Hematopoietic multipotent progenitor cell treated with erythropoietin and hydrocortisone succinate and interleukin-3 and kit ligand, for 17 days (in vitro differentiated cells): ENCODE data around the gene SLC22A5.

Experiments
- DNase-seq: peaks from one replicate; pipeline ENCODE4 v3.0.0-alpha.2; 2015; ENCODE audit warnings: low spot score

The SLC22A5 gene

DNA sequence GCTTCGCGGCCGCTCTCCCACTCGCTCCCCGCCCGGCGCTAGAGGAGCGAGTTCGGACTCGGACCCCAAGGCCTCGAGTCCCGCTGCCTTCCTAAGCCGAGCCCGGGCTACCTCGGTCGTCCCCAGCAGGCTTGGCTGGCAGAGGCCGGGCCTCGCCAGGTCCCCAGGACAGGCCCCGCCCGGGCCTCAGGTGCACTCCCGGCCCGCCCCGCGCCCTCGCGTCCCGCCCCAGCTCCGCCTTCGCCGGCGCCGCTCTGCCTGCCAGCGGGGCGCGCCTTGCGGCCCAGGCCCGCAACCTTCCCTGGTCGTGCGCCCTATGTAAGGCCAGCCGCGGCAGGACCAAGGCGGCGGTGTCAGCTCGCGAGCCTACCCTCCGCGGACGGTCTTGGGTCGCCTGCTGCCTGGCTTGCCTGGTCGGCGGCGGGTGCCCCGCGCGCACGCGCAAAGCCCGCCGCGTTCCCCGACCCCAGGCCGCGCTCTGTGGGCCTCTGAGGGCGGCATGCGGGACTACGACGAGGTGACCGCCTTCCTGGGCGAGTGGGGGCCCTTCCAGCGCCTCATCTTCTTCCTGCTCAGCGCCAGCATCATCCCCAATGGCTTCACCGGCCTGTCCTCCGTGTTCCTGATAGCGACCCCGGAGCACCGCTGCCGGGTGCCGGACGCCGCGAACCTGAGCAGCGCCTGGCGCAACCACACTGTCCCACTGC is at the start of gene SLC22A5:
Gene SLC22A5 (plus strand): TSS at position 237 of the 707 bp plus-strand sequence. CDS start 263 bp downstream, at position 500.
- peak; percentile 65 for DNase-seq

DNA sequence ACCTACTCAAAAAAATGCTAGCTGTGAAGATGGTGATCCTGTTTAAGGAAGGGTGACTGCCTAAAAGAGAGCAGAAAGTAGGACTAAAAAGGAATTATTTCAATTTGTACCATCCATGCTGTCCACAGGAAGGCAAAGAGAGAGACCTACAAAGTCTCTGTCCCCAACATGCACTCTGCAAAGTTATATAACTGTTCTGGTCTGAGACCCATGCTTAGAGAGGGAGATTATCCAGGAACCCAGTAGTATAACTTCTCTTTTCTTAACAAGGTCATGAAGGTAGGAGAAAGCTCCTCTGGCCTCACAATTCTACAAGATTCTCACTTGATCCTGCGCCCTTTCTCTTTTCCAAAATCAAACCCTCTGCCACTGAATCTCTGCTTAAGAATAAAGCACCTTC is 49.5 kb upstream of the SLC22A5 start:
- no peak for DNase-seq

DNA sequence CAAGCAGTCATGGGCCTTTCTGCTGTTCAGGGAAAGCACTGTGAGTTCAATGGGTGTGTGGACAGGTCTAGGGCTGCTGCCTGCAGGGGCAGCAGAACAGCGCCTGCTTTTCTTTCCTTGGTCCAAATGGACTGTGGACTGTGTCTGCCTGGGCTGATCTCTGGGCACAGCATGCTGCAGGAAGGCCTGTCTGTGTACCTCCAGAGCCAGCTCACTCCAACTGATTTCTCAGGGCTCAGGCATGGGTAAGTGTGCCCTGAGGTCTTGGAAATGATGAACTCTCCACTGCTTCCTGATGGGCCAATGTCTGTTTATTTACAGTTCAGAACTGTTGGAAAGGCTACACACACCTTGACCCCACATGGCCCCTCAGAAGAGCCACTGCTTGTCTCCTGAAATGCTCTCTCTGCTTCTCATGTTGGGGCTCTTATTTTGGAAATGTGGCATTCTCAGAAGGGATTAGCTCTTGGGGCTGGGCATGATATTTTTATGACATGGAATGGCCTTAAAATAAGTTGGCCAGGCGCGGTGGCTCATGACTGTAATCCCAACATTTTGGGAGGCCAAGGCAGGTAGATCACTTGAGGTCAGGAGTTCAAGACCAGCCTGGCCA is 48.3 kb upstream of the SLC22A5 start:
- no peak for DNase-seq

DNA sequence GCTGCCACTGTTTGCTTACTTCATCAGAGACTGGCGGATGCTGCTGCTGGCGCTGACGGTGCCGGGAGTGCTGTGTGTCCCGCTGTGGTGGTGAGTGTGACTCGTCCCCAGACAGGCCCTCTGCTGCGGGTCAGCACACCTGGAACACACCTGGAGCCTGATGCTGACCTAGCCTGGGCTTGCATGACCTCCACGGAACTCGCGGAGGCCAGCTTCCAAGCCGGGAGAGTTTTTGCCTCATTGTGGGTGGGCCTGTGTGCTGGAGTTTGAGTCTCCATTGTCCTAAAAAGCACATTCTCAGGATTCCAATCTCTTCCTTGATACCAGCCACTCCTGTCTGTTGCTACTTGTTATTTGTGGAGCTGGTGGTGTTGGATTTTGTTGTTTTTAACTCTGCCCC is 47.2 kb upstream of the SLC22A5 start:
- DNase-seq, result no peak

DNA sequence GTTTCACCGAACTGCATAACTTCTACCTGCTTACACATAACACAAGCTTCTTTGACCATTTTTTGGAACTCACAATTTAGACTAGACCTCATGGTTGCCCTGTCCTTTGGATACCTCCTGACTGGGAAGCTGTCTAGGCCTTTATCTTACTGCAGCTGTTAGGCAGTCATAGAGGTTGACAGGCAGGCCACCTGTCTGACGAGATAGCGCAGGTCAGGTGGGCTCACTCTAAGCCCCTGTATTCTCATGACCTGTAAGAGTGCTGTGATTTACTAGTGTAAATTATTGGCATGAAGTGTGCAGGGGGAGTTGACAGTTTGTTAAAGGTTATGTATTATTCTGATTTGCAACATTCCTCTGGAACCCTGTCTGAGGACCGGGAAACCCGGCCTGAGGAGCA is 46.3 kb upstream of the SLC22A5 start:
- no peak for DNase-seq

DNA sequence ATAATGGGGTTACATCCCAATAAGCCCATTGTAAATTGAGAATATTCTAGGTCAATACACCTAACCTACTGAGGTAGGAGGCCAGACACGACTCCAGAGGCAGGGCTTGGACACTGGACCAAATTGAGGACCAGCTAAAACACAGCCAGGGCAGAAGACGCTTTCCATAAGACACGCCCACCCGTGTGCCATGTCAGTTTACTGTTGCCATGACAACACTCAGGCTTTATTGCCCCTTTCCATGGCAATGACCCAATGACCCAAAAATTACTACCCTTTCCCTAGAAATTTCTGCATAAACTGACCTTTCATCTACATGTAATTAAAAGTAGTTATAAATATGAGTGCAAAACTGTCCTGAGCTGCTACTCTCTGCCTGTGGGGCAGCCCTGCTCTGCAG is 43.8 kb upstream of the SLC22A5 start:
- DNase-seq, result no peak

DNA sequence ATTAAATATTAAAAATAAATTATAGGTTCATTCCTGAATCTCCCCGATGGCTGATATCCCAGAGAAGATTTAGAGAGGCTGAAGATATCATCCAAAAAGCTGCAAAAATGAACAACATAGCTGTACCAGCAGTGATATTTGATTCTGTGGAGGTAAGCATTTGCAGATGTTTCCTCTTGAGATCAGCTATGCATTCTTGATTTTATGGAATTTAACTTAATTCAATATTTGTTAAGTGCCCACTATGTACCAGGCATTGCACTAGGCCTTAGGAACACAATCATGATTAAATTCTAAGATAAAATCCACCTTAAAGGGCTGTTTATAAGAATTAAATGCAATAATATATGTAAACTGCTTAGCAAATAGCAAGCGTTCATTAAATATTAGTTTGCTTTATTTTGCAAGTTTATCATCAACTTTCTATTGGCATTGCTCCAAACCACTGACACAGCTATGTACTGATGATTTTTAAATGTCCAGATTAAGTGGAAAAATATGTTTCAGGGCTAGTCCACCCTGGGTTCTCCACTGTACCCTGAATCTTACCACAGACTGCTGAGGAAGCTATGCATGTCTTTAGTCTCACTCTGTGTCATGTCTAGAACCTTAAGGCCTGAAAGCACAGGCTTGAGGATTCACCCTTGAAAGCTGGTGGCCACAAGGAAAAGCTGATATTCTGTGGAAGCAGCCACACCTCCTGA is 42.1 kb upstream of the SLC22A5 start:
- peak; percentile 49 for DNase-seq

DNA sequence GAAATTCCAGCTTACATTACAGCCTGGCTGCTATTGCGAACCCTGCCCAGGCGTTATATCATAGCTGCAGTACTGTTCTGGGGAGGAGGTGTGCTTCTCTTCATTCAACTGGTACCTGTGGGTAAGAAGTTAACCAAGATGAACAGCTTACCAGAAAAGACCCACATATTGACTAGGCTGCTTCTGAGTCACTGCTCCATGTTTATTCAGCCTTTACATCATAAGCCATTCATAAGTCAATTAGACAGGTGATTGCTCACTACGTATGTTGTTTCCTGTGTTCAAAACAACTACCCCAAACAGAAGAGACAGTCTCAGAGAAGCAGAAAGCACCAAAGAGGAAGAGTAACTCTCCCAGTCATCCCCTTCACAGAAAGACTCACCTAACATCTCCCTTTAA is 34.7 kb upstream of the SLC22A5 start:
- no peak for DNase-seq

DNA sequence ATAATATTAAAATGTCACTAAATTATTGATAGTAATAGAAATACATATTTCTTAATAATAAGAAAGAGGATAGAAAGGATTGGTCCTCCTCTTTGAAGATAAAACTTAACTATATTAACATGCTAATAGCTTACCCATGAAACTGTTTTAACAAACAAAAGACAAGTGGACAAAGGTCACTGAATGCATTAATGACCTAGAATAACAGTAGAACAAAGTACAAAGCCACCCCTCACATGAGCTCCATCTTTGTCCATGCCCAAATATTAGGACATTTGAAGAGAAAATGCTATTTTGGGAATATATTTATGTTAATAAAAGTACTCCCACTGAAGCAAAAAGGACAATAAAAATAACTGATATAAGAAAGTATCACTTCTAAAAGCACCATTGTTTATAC is 34.1 kb upstream of the SLC22A5 start:
- DNase-seq, result no peak

DNA sequence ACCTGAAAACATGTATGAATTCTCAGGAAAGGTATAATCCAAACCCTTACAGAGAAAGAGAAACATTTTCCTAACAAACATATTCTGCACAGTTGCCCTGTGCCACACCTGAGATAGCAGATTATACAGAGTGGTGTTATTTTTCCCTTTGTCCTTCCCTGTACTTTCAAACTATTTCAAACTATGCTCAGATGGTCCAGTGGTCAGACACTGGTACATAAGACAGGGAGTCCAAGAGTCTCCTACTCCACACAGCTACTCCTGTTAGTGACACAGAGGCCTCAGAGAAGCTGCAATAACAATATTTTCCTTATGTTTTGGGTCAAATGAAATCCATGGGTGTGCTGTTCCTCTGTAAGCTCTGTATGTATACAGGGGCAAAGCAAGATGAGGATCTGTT is 30.0 kb upstream of the SLC22A5 start:
- DNase-seq, result no peak

DNA sequence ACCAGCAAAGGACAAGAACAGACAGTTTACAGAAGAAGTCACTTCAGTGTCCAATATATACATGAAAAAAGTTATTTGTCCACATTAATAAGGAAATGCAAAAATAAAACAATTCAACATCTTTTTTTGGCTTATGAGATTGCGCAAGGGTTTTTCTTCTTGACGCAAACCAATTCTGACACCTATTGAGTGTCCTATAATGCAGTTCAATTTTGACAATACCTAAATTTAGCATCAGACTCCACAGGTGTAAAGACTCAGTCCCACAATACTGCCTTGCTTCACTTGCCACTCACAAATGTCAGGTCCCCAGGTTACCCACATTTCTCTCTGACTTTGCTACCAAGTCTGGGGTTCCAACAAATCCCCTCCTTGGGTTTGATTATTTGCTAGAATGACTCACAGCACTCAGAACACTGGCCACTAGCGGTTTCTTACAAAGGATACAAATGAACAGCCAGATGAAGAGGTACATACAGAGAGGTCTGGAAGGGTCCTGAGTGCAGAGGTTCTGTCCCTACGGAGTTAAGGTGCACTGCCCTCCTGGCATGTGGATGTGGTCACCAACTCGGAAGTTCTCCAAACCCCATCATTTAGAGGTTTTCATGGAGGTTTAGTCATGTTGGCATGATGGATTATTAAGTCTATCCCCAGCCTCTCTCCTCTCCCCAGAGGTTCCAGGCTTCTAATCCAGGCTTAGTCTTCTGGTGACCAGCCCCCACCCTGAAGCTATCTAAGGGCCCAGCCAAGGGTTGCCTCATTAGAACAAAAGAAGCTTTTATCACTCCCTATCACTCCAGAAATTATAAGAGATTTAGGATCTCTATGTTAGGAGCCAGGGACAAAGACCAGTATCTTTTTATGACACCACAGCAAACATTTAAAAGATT is 27.0 kb upstream of the SLC22A5 start:
- DNase-seq, result no peak

DNA sequence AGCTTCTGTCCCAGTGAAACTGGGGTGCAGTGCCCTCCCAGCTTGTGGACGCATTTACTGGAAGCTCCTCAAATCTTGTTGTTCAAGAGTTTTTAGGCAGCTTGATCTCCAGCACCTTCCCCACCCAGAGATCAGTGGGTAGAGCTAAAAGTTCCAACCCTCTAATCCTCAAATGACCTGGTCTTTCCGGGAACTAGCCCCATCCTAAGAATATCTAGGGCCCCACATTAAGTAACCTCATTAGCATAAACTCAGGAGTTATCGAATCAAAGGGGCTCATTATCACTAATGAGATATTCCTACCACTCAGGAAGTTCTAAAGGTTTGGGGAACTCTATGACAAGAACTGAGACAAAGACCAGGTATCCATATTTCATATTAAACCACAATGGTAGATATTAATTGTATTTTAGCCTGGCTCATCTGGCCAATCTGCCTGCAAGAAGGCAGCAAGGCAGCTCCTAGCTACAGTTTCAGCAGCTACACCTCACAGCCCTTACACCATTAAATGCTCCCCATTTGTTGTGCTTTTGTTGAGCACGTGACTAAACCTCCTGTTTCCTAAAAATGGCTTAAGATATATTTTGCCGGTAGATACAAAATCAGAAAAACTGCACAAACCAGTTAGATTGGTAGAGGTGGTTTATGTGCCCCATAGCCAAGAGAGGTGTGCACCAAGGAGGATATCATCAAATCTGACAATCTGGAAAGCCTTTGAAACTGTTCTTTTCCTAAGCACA is 24.6 kb upstream of the SLC22A5 start:
- DNase-seq, result no peak

DNA sequence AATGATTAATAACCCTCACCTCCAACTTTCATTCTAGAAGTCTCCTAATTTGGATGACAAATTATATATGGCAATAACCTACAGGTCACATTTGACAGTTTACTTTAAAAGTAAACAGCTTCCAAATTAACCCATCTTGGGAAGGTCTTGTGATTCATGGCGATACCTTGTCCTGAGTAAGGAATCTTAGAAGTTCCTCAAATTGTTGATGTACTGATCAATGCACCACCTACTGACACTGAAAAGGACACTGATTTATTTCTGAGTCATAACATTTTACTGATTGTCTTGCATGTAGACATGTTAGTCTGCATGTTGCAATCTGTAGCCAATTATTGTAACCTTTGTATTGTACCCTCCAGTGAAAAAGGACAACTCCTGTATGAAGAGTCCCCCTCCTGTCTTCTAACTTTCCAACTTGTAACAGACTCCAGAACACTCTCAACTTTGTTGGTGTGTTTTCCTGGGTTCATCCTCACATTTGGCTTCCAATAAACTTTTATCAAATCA is 16.0 kb upstream of the SLC22A5 start:
- no peak for DNase-seq

DNA sequence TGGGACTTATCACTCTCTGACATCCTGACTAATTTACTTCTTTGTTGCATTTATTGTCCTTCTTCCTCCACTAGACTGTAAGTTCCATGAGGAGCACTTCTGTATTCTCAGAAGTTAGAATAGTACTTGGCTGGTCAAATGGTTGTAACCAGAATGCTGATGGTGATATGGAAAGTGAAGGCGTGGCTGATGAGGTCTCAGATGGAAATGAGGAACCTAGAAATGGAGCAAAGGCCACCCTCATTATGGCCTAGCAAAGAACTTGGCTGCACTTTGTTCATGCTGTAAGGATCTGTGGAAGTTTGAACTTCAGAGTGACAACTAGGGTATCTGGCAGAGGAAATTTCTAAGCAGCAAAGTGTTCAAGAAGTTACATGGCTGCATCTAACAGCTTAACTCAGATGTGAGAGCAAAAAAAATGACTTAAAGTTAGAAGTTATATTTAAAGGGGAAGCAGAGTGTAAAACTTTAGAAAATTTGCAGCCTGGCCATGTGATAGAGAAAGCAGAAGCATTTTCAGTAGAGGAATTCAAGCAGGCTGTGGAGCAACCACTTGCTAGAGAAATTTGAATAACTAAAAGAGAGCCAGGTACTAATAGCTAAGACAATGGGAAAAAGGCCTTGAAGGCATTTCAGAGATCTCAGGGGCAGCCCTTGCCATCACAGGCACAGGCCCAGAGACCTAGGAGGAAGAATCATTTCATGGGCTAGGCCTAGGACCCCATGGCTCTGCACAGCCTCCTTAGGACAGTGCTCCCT is 14.9 kb upstream of the SLC22A5 start:
- DNase-seq, result no peak

DNA sequence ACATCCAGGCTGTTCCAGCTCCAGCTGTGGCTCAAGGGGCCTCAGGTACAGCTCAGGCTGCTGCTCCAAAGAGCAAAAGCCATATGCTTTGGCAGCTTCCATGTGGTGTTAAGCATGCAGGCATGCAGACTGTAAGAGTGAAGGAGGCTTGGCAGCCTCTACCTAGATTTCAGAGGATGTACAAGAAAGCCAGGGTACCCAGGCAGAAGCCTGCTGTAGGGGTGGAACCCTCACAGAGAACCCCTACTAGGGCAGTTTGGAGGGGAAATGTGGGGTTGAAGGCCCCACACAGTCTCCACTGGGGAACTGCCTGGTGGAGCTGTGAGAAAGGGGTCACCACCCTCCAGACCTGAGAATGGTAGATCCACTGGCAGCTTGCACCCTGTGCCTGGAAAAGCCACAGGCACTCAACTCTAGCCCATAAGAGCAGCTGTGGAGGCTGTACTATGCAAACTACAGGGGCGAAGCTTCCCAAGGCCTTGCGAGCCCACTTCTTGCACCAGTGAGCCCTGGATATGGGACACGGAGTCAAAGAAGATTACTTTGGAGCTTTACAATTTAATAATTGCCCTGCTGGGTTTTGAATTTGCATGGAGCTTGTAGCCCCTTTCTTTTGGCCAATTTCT is 14.3 kb upstream of the SLC22A5 start:
- no peak for DNase-seq

DNA sequence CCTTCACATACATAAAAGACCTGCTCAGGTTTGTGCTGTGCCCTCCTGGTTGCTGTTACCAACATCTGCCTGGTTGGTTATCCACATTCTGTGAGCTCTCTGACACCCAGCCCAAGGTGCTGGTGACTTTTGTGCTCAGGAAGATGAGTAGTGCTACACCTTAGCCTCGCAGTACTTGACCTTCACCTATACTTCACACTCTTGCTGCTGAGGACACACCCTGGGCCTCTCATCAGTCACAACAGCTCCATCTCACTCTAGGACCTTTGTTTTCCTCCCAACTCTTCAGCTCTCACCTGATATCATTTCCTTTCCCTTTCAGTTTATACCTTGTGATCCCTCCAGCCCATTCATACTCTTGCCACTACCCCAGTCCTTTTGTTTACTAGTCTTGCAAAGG is 10.7 kb upstream of the SLC22A5 start:
- no peak for DNase-seq

DNA sequence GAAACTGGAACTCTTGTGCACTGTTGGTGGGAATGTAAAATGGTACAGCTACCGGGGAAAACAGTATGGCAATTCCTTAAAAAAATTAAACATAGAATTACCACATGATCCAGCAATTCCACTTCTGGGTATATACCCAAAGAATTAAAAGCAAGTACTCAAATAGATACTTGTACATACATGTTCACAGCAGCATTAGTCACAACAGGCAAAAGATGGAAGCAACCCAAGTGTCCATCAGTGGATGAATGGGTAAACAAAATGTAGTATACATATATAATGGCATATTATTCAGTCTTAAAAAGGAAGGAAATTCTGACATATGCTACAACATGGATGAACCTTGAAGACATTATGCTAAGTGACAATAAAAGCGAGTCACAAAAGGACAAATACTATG is 7.4 kb upstream of the SLC22A5 start:
- no peak for DNase-seq

DNA sequence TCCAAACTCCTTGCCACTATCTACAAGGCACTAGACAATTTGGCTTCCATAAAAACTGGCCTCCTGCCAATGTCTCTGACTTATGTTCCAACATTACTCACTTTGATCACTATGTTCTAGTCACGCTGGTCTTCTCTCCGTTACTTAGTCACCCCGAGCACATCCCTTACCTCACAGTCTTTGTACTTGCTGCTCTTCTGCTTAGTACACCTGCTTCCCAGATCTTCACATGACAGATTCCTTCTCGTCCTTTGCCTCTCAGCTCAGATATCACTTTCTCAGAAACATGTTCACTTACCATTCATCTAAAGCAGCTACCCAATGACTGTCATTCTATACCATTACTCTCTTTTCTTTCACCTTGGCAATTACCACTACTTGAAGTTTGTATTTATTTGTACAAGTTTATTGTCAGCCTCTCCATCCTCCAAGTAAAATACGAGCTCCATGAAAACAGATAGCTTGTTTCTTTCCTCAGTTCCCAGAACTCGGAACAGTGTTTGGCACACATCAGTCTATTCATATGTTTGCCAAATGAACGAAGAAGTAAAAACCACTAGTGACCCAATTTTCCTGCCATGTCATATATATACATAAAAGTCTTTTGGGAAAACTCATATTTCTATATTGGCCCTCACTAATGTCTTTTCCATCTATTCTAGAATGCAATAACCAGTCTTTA is 5.9 kb upstream of the SLC22A5 start:
- peak; percentile 51 for DNase-seq

DNA sequence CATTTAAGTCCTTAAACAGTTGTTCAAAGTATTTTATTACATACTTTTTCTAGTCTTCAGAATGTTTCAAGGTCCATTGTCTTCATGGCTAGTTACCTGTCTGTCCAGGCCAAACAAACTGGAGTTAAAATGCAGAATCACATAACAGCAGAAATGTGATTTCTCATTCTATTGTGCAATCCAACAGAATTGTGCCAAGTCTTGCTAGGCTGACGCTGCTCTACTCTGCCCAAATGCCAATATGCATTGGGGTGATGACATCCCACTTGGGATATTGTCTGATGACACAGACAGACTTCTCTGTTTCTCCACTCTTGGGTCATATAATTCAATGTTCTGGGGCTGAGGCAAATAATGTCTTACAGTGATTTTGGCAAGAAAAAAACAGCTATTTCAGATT is 5.2 kb upstream of the SLC22A5 start:
- DNase-seq, result no peak

DNA sequence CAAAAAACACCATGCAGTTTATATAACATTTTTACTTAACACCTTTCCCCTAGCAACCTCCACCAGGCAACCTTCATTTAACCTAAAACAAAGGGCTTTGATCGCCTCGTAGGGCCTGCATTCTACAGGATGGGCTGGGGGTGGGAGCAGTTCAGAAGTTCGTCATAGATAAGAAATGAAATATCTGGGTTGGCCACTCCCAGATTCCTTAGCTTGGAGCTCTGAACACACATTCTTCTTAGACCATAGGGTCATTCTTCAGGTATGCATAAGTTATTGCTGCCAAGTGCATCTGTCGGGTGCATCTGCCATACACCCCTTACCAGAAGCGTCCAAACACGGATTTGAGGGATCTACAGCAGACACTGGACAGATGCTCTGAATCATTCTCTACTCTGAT is 4.3 kb upstream of the SLC22A5 start:
- no peak for DNase-seq
